H9 (cell line): ENCODE data around the gene FBXO42. TPM values are rescaled to one million over a fixed set of nuclear protein-coding genes. Genes with fewer than 3 reads are reported as not detected.

Experiments
- DNase-seq: peaks from one replicate; pipeline ENCODE4 v3.0.0-alpha.2; 2017
- H2AFZ ChIP-seq: one replicate; pipeline ENCODE4 v1.6.1; 2013; ENCODE audit warnings: mild to moderate bottlenecking, low read length, control low read depth, moderate library complexity
- H2AK5ac ChIP-seq: 2 replicates; pipeline ENCODE4 v1.6.1; 2013; ENCODE audit warnings: low read length, control low read depth, mixed read lengths; ENCODE audit not compliant: insufficient read length
- H2BK120ac ChIP-seq: one replicate; pipeline ENCODE4 v1.6.1; 2013; ENCODE audit warnings: low read depth, mild to moderate bottlenecking, low read length, control low read depth, inconsistent platforms; ENCODE audit not compliant: poor library complexity, severe bottlenecking
- H2BK12ac ChIP-seq: 2 replicates; pipeline ENCODE4 v1.6.1; 2013; ENCODE audit warnings: low read length, control low read depth, mixed read lengths, low read depth; ENCODE audit not compliant: insufficient read length
- H2BK15ac ChIP-seq: 2 replicates; pipeline ENCODE4 v1.6.1; 2013; ENCODE audit warnings: low read depth, low read length, control low read depth
- H2BK20ac ChIP-seq: one replicate; pipeline ENCODE4 v1.6.1; 2013; ENCODE audit warnings: low read depth, mild to moderate bottlenecking, low read length, control low read depth, inconsistent platforms; ENCODE audit not compliant: poor library complexity, severe bottlenecking
- H2BK5ac ChIP-seq: 2 replicates; pipeline ENCODE4 v1.6.1; 2013; ENCODE audit warnings: low read length, control low read depth, mixed read lengths; ENCODE audit not compliant: insufficient read length
- H3K14ac ChIP-seq: 2 replicates; pipeline ENCODE4 v1.6.1; 2013; ENCODE audit warnings: low read length, control low read depth; ENCODE audit not compliant: insufficient read depth
- H3K18ac ChIP-seq: 2 replicates; pipeline ENCODE4 v1.6.1; 2013; ENCODE audit warnings: low read depth, mild to moderate bottlenecking, mixed read lengths, low read length, control low read depth; ENCODE audit not compliant: insufficient read length
- H3K23ac ChIP-seq: 2 replicates; pipeline ENCODE4 v1.6.1; 2013; ENCODE audit warnings: low read length, control low read depth, mixed read lengths, low read depth; ENCODE audit not compliant: insufficient read length
- H3K23me2 ChIP-seq: 2 replicates; pipeline ENCODE4 v1.6.1; 2013; ENCODE audit warnings: low read depth, mild to moderate bottlenecking, mixed read lengths, low read length, control low read depth; ENCODE audit not compliant: insufficient read length, poor library complexity, severe bottlenecking
- H3K27ac ChIP-seq: 2 replicates; pipeline ENCODE4 v1.5.1; 2013; ENCODE audit warnings: low read length, control low read depth, mixed read lengths, low read depth; ENCODE audit not compliant: insufficient read length
- H3K27me3 ChIP-seq: 2 replicates; pipeline ENCODE4 v1.6.1; 2013; ENCODE audit warnings: low read length, control low read depth, inconsistent platforms; ENCODE audit not compliant: insufficient read depth
- H3K4ac ChIP-seq: 2 replicates; pipeline ENCODE4 v1.6.1; 2013; ENCODE audit warnings: low read depth, mild to moderate bottlenecking, control low read depth, inconsistent platforms, low read length, moderate library complexity
- H3K4me1 ChIP-seq: 2 replicates; pipeline ENCODE4 v1.6.1; 2013; ENCODE audit warnings: low read length, control low read depth, inconsistent platforms; ENCODE audit not compliant: insufficient read depth
- H3K4me2 ChIP-seq: 2 replicates; pipeline ENCODE4 v1.6.1; 2013; ENCODE audit warnings: low read length, control low read depth, mixed read lengths; ENCODE audit not compliant: insufficient read length, insufficient read depth
- H3K56ac ChIP-seq: 2 replicates; pipeline ENCODE4 v1.6.1; 2013; ENCODE audit warnings: low read depth, mild to moderate bottlenecking, mixed read lengths, low read length, control low read depth; ENCODE audit not compliant: insufficient read length
- H3K79me1 ChIP-seq: 2 replicates; pipeline ENCODE4 v1.6.1; 2013; ENCODE audit warnings: low read depth, mild to moderate bottlenecking, moderate library complexity, low read length, control low read depth, inconsistent platforms; ENCODE audit not compliant: insufficient read depth, poor library complexity, severe bottlenecking
- H3K79me2 ChIP-seq: 2 replicates; pipeline ENCODE4 v1.6.1; 2013; ENCODE audit warnings: low read length, control low read depth, inconsistent platforms; ENCODE audit not compliant: insufficient read depth
- H3K9ac ChIP-seq: 2 replicates; pipeline ENCODE4 v1.6.1; 2013; ENCODE audit warnings: low read length, control low read depth, mixed read lengths; ENCODE audit not compliant: insufficient read length; ENCODE audit errors: extremely low read depth
- H3K9me3 ChIP-seq: one replicate; pipeline ENCODE4 v1.6.1; 2013; ENCODE audit warnings: low read depth, low read length, inconsistent platforms; ENCODE audit not compliant: control insufficient read depth
- H3T11ph ChIP-seq: one replicate; pipeline ENCODE4 v1.6.1; 2013; ENCODE audit warnings: mild to moderate bottlenecking, low read length, control low read depth, inconsistent platforms
- H4K20me1 ChIP-seq: one replicate; pipeline ENCODE4 v1.6.1; 2013; ENCODE audit not compliant: control insufficient read depth, insufficient read length, insufficient read depth
- H4K5ac ChIP-seq: 2 replicates; pipeline ENCODE4 v1.6.1; 2013; ENCODE audit warnings: low read depth, mild to moderate bottlenecking, mixed read lengths, low read length, control low read depth; ENCODE audit not compliant: insufficient read length
- H4K8ac ChIP-seq: replicated peaks from 2 replicates; pipeline ENCODE4 v1.6.1; 2013; ENCODE audit warnings: low read length, control low read depth, mixed read lengths, low read depth; ENCODE audit not compliant: insufficient read length
- H4K91ac ChIP-seq: 2 replicates; pipeline ENCODE4 v1.6.1; 2013; ENCODE audit warnings: low read depth, mild to moderate bottlenecking, moderate library complexity, mixed read lengths, low read length, control low read depth; ENCODE audit not compliant: insufficient read length
- H3K27ac Mint-ChIP-seq, 3 experiments: 2 replicates in 2 of 3; 3 replicates in 1 of 3; pipeline ENCODE4 v1.8.0; 2020 to 2021; ENCODE audit warnings: mixed read lengths in 3 of 3, mild to moderate bottlenecking in 1 of 3, moderate library complexity in 1 of 3
- H3K27me3 Mint-ChIP-seq: 2 replicates; pipeline ENCODE4 v1.8.0; 2021; ENCODE audit warnings: low read depth, mild to moderate bottlenecking, moderate library complexity, mixed read lengths
- H3K36me3 Mint-ChIP-seq, 3 experiments: 2 replicates in 2 of 3; 3 replicates in 1 of 3; pipeline ENCODE4 v1.8.0; 2020 to 2021; ENCODE audit warnings: low read depth in 3 of 3, mixed read lengths in 3 of 3; ENCODE audit not compliant: insufficient read depth in 1 of 3
- H3K4me1 Mint-ChIP-seq, 2 experiments: 2 replicates each; pipeline ENCODE4 v1.8.0; 2020; ENCODE audit warnings: mixed read lengths in 2 of 2
- H3K4me3 Mint-ChIP-seq, 2 experiments: 2 replicates in 1 of 2; 3 replicates in 1 of 2; pipeline ENCODE4 v1.8.0; 2020 to 2021; ENCODE audit warnings: mild to moderate bottlenecking in 2 of 2, mixed read lengths in 2 of 2, moderate library complexity in 1 of 2
- H3K9me3 Mint-ChIP-seq, 2 experiments: 2 replicates in 1 of 2; 3 replicates in 1 of 2; pipeline ENCODE4 v1.8.0; 2020; ENCODE audit warnings: mild to moderate bottlenecking in 2 of 2, mixed read lengths in 2 of 2, moderate library complexity in 1 of 2
- WGBS: extraction: QIAGEN DNeasy Blood & Tissue Kit; methylation state at CpG from one replicate; pipeline ENCODE4 v1.1.7; 2013; ENCODE audit warnings: missing lambda C conversion rate, low lambda C conversion rate, mixed read lengths; ENCODE audit not compliant: insufficient read length; ENCODE audit errors: extremely low coverage; 5-methylcytosine and 5-hydroxymethylcytosine counted together
- total RNA-seq: library from RNA; stranded (reverse); gene quantifications from 2 replicates; pipeline ENCODE4 v1.2.1, GENCODE V29; 2021
- TF ChIP-seq, protein P1 (sequence below): fragments of 200-600 bp; sonication (generic); conservative IDR thresholded peaks from 3 replicates; pipeline ENCODE4 v1.8.0; 2021; ENCODE audit warnings: antibody characterized with exemption, mild to moderate bottlenecking

FBXO42 gene
- total RNA-seq, 1 experiment from 2014 or later: 17.4 TPM

DNA sequence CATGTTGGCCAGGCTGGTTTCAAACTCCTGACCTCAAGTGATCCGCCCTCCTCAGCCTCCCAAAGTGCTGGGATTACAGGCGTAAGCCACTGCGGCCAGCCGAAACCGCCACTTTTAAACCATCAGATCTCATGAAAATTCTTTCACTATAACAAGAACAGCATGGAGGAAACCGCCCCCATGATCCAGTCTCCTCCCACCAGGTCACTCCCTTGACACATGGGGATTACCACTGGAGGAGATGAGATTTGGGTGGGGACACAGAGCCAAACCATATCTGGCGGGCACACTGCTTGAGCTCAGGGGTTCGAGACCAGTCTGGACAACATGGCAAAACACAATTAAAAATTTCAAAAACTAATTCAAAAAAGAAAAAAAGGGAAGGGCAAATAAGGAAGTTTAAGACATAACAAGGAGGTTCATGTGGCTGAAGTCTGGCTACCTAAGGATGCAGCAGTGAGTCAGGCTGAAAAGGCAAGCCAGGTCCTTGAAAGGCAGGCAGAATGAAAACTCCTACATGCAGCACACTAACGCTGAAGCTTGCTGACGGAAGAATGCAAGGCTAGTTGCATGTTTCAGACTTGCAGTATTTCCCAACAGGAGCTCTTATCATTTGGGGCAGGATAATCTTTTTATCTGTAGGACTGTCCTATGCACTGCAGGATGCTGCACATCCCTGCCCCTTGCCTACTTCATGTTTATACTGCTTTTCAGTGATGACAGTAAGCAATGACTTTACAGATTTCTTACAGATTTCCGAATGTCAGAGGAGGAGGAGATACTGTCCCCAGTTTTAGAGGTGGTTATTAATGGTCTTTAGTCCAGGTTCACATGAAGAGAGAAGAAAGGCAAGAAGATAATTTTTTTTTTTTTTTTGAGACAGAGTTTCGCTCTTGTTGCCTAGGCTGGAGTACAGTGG lies 49.3 kb downstream of the FBXO42 start:
- no peak overlapping the region for H3K4ac ChIP-seq
- H3K27ac ChIP-seq: no peak overlapping the region
- H3K18ac ChIP-seq: no peak overlapping the region
- peaks cover 4% of the 10 kb centered on the region for H3K79me1 ChIP-seq
- no peak overlapping the region for H3K23ac ChIP-seq
- H2BK15ac ChIP-seq: no peak overlapping the region
- DNase-seq: no peak
- Mint-ChIP-seq H3K27me3 (no peaks in the 10 kb centered on the region), H3K36me3 (peaks cover 13 to 53% (median 36%) of the 10 kb centered on the region in 3 experiments), H3K4me1 (no peaks in the 10 kb centered on the region), H3K27ac (peak overlapping the region in 1 of 3 experiments; percentile 72; a peak in 2 of 7 replicates), H3K4me3 (peak overlapping the region in 1 of 2 experiments; percentile 48; a peak in 1 of 5 replicates), H3K9me3 (no peaks in the 10 kb centered on the region)
- H3K4me1 ChIP-seq: no peaks in the 10 kb centered on the region
- no peak overlapping the region for H3K9ac ChIP-seq
- TF ChIP-seq, protein P1, sequence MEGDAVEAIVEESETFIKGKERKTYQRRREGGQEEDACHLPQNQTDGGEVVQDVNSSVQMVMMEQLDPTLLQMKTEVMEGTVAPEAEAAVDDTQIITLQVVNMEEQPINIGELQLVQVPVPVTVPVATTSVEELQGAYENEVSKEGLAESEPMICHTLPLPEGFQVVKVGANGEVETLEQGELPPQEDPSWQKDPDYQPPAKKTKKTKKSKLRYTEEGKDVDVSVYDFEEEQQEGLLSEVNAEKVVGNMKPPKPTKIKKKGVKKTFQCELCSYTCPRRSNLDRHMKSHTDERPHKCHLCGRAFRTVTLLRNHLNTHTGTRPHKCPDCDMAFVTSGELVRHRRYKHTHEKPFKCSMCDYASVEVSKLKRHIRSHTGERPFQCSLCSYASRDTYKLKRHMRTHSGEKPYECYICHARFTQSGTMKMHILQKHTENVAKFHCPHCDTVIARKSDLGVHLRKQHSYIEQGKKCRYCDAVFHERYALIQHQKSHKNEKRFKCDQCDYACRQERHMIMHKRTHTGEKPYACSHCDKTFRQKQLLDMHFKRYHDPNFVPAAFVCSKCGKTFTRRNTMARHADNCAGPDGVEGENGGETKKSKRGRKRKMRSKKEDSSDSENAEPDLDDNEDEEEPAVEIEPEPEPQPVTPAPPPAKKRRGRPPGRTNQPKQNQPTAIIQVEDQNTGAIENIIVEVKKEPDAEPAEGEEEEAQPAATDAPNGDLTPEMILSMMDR: no peak
- no peaks in the 10 kb centered on the region for H4K20me1 ChIP-seq
- H2BK120ac ChIP-seq: no peak overlapping the region
- no peak overlapping the region for H3K4me2 ChIP-seq
- no peak overlapping the region for H3K56ac ChIP-seq
- no peaks in the 10 kb centered on the region for H3K27me3 ChIP-seq
- H4K91ac ChIP-seq: no peak overlapping the region
- no peaks in the 10 kb centered on the region for H3K9me3 ChIP-seq
- no peak overlapping the region for H2AK5ac ChIP-seq
- no peak overlapping the region for H2BK5ac ChIP-seq
- no peaks in the 10 kb centered on the region for H3K23me2 ChIP-seq
- no peak overlapping the region for H2BK20ac ChIP-seq
- no CpG with 5 or more reads among the region's 12 CpGs for WGBS
- no peak overlapping the region for H4K5ac ChIP-seq
- no peak overlapping the region for H2BK12ac ChIP-seq
- H4K8ac ChIP-seq: no peak overlapping the region
- H3K14ac ChIP-seq: no peak overlapping the region
- H3K79me2 ChIP-seq: no peaks in the 10 kb centered on the region
- H2AFZ ChIP-seq: no peak overlapping the region
- no peak overlapping the region for H3T11ph ChIP-seq
